A549 (cell line): Measurements from ENCODE around the gene CLTCL1. TPM values are rescaled to one million over a fixed set of nuclear protein-coding genes. Genes with fewer than 3 reads are reported as not detected.
"Not testable (repeated sequence)": the region's sequence is repeated elsewhere in the genome, so short reads cannot be mapped to it uniquely, and the experiment has no call there.

Source experiments
- ATAC-seq, 2 experiments: fragments of 200-7000 bp in 1 of 2; fragments of >200 bp in 1 of 2; cut with Nextera tagmentation in 1 of 2; cut with Tn5 transposase in 1 of 2; 3 replicates each; pipeline versions ENCODE4 v1.8.0 to v1.9.1; 2018 to 2020; ENCODE audit warnings: mild to moderate bottlenecking in 1 of 2, moderate library complexity in 1 of 2
- CTCF ChIA-PET: fragments of 300-600 bp; sonication (Branson Sonifier 250); formaldehyde crosslinking; extraction: SDS; loops from one replicate; lab custom pipeline; 2021; ENCODE audit warnings: antibody characterized with exemption, inconsistent platforms; lab: Yijun Ruan, JAX
- POLR2A ChIA-PET: fragments of 350-600 bp; formaldehyde crosslinking; extraction: SDS; loops from one replicate; lab custom pipeline; 2021; ENCODE audit warnings: antibody characterized with exemption, inconsistent platforms; lab: Yijun Ruan, JAX
- DNase-seq, 2 experiments: peaks; one replicate each; pipeline versions ENCODE4 v3.0.0 to v3.0.0-alpha.2; 2011 to 2016; ENCODE audit warnings: low read depth in 1 of 2, low spot score in 1 of 2
- FAIRE-seq: peaks from 2 replicates; lab custom pipeline; 2011; peaks lifted over from hg19 to GRCh38; lab: Jason Lieb, UNC
- H3K27ac ChIP-seq, 2 experiments: fragments of >200 bp; sonication (Bioruptor Twin); formaldehyde crosslinking; 3 replicates each; pipeline ENCODE4 v1.5.1; 2016 to 2017
- H3K4me1 ChIP-seq: fragments of >200 bp; sonication (Bioruptor Twin); formaldehyde crosslinking; 3 replicates; pipeline ENCODE4 v1.6.1; 2016
- H3K4me2 ChIP-seq: fragments of >200 bp; sonication (Bioruptor Twin); formaldehyde crosslinking; 3 replicates; pipeline ENCODE4 v1.6.1; 2016
- H3K4me3 ChIP-seq: fragments of >200 bp; sonication (Bioruptor Twin); formaldehyde crosslinking; 3 replicates; pipeline ENCODE4 v1.5.1; 2016
- H3K9me3 ChIP-seq: fragments of >200 bp; sonication (Bioruptor Twin); formaldehyde crosslinking; 3 replicates; pipeline ENCODE4 v1.6.1; 2016
- CBX2 ChIP-seq: fragments of 200-600 bp; sonication (generic); IDR thresholded peaks from 2 replicates; pipeline ENCODE4 v1.6.1; 2016; ENCODE audit warnings: low read depth, mild to moderate bottlenecking, borderline replicate concordance
- CBX8 ChIP-seq: fragments of 200-600 bp; sonication (generic); IDR thresholded peaks from 2 replicates; pipeline ENCODE4 v1.6.1; 2016
- CHD2 ChIP-seq: fragments of 150-350 bp; IDR thresholded peaks from 2 replicates; pipeline ENCODE4 v1.6.1; 2014; ENCODE audit warnings: low read length; ENCODE audit not compliant: partially characterized antibody
- CHD4 ChIP-seq: fragments of 200-600 bp; sonication (generic); IDR thresholded peaks from 2 replicates; pipeline ENCODE4 v1.6.1; 2016; ENCODE audit warnings: antibody characterized with exemption, mild to moderate bottlenecking, borderline replicate concordance
- E2F6 ChIP-seq: IDR thresholded peaks from 2 replicates; pipeline ENCODE4 v1.6.1; 2012; ENCODE audit warnings: low read depth, borderline replicate concordance
- EHMT2 ChIP-seq: fragments of 200-600 bp; sonication (generic); IDR thresholded peaks from 2 replicates; pipeline ENCODE4 v1.6.1; 2016; ENCODE audit warnings: antibody characterized with exemption, low read depth, mild to moderate bottlenecking, moderate library complexity
- FOXS1 ChIP-seq: fragments of 250-450 bp; sonication (Bioruptor Pico); IDR thresholded peaks from 2 replicates; pipeline ENCODE4 v1.5.0; 2020; ENCODE audit warnings: mild to moderate bottlenecking, moderate library complexity
- HDAC2 ChIP-seq: fragments of 200-600 bp; sonication (generic); IDR thresholded peaks from 2 replicates; pipeline ENCODE4 v1.6.1; 2016
- HMGXB4 ChIP-seq: fragments of 250-450 bp; sonication (Bioruptor Pico); IDR thresholded peaks from 2 replicates; pipeline ENCODE4 v1.5.0; 2021; ENCODE audit warnings: mild to moderate bottlenecking, moderate library complexity, borderline replicate concordance
- HOXA7 ChIP-seq: fragments of 250-450 bp; sonication (Bioruptor Pico); IDR thresholded peaks from 2 replicates; pipeline ENCODE4 v1.5.0; 2020; ENCODE audit warnings: mild to moderate bottlenecking, moderate library complexity
- HOXB13 ChIP-seq: fragments of 250-450 bp; sonication (Bioruptor Pico); IDR thresholded peaks from 2 replicates; pipeline ENCODE4 v1.5.0; 2020; ENCODE audit warnings: low read depth, mild to moderate bottlenecking, moderate library complexity
- JUN ChIP-seq, 2 experiments: fragments of >200 bp; sonication (Bioruptor Twin); formaldehyde crosslinking; IDR thresholded peaks; 2 replicates in 1 of 2; 3 replicates in 1 of 2; pipeline ENCODE4 v1.6.1; 2016 to 2017
- JUNB ChIP-seq: fragments of >200 bp; sonication (Bioruptor Twin); formaldehyde crosslinking; IDR thresholded peaks from 2 replicates; pipeline ENCODE4 v1.6.1; 2016
- KDM1A ChIP-seq: fragments of 200-600 bp; sonication (generic); IDR thresholded peaks from 2 replicates; pipeline ENCODE4 v1.6.1; 2016; ENCODE audit warnings: low read depth, mild to moderate bottlenecking
- KDM5A ChIP-seq: fragments of 200-600 bp; sonication (generic); IDR thresholded peaks from 2 replicates; pipeline ENCODE4 v1.6.1; 2016; ENCODE audit warnings: antibody characterized with exemption, mild to moderate bottlenecking
- MAFK ChIP-seq: fragments of 450-650 bp; IDR thresholded peaks from 2 replicates; pipeline ENCODE4 v1.6.1; 2014; ENCODE audit not compliant: partially characterized antibody
- MAZ ChIP-seq: fragments of 150-350 bp; IDR thresholded peaks from 2 replicates; pipeline ENCODE4 v1.6.1; 2014; ENCODE audit warnings: antibody characterized with exemption, low read depth, low read length, borderline replicate concordance
- MYC ChIP-seq: IDR thresholded peaks from 2 replicates; pipeline ENCODE4 v1.6.1; 2012; ENCODE audit warnings: mild to moderate bottlenecking, inconsistent platforms, low read length, improper control_type of control experiment, borderline replicate concordance
- NFE2L2 ChIP-seq: fragments of 150-350 bp; conservative IDR thresholded peaks from 2 replicates; pipeline ENCODE4 v1.6.1; 2014; ENCODE audit warnings: low read length
- PBX3 ChIP-seq: IDR thresholded peaks from 2 replicates; pipeline ENCODE4 v1.6.1; 2012
- POLR2A ChIP-seq: IDR thresholded peaks from 2 replicates; pipeline ENCODE4 v1.6.1; 2012; ENCODE audit warnings: mild to moderate bottlenecking, low read length
- POLR2AphosphoS2 ChIP-seq: conservative IDR thresholded peaks from 2 replicates; pipeline ENCODE4 v1.6.1; 2012; ENCODE audit warnings: low read length, improper control_type of control experiment, inconsistent platforms
- RARB ChIP-seq: fragments of 250-450 bp; sonication (Bioruptor Pico); IDR thresholded peaks from 2 replicates; pipeline ENCODE4 v1.8.0; 2021; ENCODE audit warnings: mild to moderate bottlenecking, moderate library complexity
- RNF2 ChIP-seq: fragments of 200-600 bp; sonication (generic); IDR thresholded peaks from 2 replicates; pipeline ENCODE4 v1.6.1; 2016; ENCODE audit warnings: low read depth, mild to moderate bottlenecking, antibody characterized with exemption, moderate library complexity, borderline replicate concordance
- SMC3 ChIP-seq: fragments of >200 bp; sonication (Bioruptor Twin); formaldehyde crosslinking; IDR thresholded peaks from 3 replicates; pipeline ENCODE4 v1.6.1; 2018; ENCODE audit warnings: inconsistent platforms
- TFCP2L1 ChIP-seq: fragments of 250-450 bp; sonication (Bioruptor Pico); IDR thresholded peaks from 2 replicates; pipeline ENCODE4 v1.5.0; 2021; ENCODE audit warnings: mild to moderate bottlenecking
- TP53 ChIP-seq: fragments of 250-450 bp; sonication (Bioruptor Pico); IDR thresholded peaks from 2 replicates; pipeline ENCODE4 v1.5.0; 2021; ENCODE audit warnings: mild to moderate bottlenecking, moderate library complexity
- ZNF302 ChIP-seq: fragments of 250-450 bp; sonication (Bioruptor Pico); IDR thresholded peaks from 2 replicates; pipeline ENCODE4 v1.9.0; 2021; ENCODE audit warnings: inconsistent platforms, mild to moderate bottlenecking, moderate library complexity
- ZSCAN20 ChIP-seq: fragments of 250-450 bp; sonication (Bioruptor Pico); IDR thresholded peaks from 2 replicates; pipeline ENCODE4 v1.8.0; 2022; ENCODE audit warnings: mild to moderate bottlenecking, moderate library complexity
- WGBS: methylation state at CpG from one replicate; pipeline ENCODE4 v1.1.6; 2017; ENCODE audit errors: missing lambda C conversion rate; 5-methylcytosine and 5-hydroxymethylcytosine counted together
- polyA plus RNA-seq, 4 experiments: library from polyadenylated mRNA; depleted of rRNA in 3 of 4; stranded (reverse); fragments of >200 nt; fragmentation: RNase III in 1 of 4; extraction: RNeasy Plus Mini Kit Qiagen cat#74134 plus additional on column Dnase treatment in 1 of 4; gene quantifications; 2 replicates in 3 of 4; 3 replicates in 1 of 4; pipeline ENCODE4 v1.2.3, GENCODE V29; 2011 to 2017

Gene CLTCL1
- polyA plus RNA-seq, 2 of the 4 experiments (the other 2 are of a cell fraction): 8.6 to 10.6 TPM

- TF ChIP-seq POLR2AphosphoS2 (no peak), MAZ (no peak), JUN (IDR thresholded peaks at IDR 0.05) (no peak), CBX2 (no peak)
These were observed 25.7 kb downstream of the CLTCL1 start (continued) for GRCh38 chr22:19265779-19266178.

- ChIA-PET CTCF (interaction anchor here (0.6 to 0.7 kb wide), 2 partner anchors 10 to 58 kb away, joined by 3 read pairs; no protein-coding TSS in a partner anchor), POLR2A (no interaction called here)
- Histone ChIP-seq H3K4me2 (no peak overlapping the region), H3K4me1 (no peaks in the 10 kb centered on the region), H3K9me3 (peaks cover 3% of the 10 kb centered on the region; the same call in 2 of the 3 replicates), H3K27ac (no peak overlapping the region), H3K4me3 (no peak overlapping the region)
- DNase-seq (no peak), FAIRE-seq (no peak), ATAC-seq (no peak)
- no peak for TF ChIP-seq MAFK
- no peak for TF ChIP-seq TFCP2L1
- TF ChIP-seq EHMT2: no peak
- no peak for TF ChIP-seq KDM5A
- TF ChIP-seq POLR2A: no peak
- no peak for TF ChIP-seq TP53 (CRISPR knock-in tag)
- no peak for TF ChIP-seq NFE2L2
- TF ChIP-seq CHD4: no peak
- TF ChIP-seq KDM1A: no peak
- whole genome bisulfite sequencing: 81% methylated on average over 6 of the region's 6 CpGs
These were observed 30.7 kb downstream of the CLTCL1 start for GRCh38 chr22:19260804-19261203.

GRCh38 chr22:19260194-19260593 lies 31.3 kb downstream of the CLTCL1 start:
- DNase-seq (no peak), ATAC-seq (no peak), FAIRE-seq (no peak)
- Histone ChIP-seq H3K4me2 (no peak overlapping the region), H3K4me3 (no peak overlapping the region), H3K4me1 (no peaks in the 10 kb centered on the region), H3K27ac (no peak overlapping the region), H3K9me3 (no peaks in the 10 kb centered on the region)
- ChIA-PET CTCF (interaction anchor here (0.6 to 0.7 kb wide), 2 partner anchors 9 to 57 kb away, joined by 3 read pairs; no protein-coding TSS in a partner anchor), POLR2A (no interaction called here)
- TF ChIP-seq PBX3: no peak
- TF ChIP-seq ZNF302 (CRISPR knock-in tag): no peak
- no peak for TF ChIP-seq RARB (CRISPR knock-in tag)
- TF ChIP-seq JUNB: no peak
- TF ChIP-seq MYC: no peak
- TF ChIP-seq HMGXB4 (CRISPR knock-in tag): no peak
- no peak for TF ChIP-seq RNF2
- no peak for TF ChIP-seq CHD2
- no peak for TF ChIP-seq HOXA7 (CRISPR knock-in tag)
- no peak for TF ChIP-seq CBX2
- TF ChIP-seq HDAC2: no peak
- no peak for TF ChIP-seq ZSCAN20 (CRISPR knock-in tag)
- TF ChIP-seq CBX8: no peak
- TF ChIP-seq FOXS1: no peak
- no peak for TF ChIP-seq HOXB13 (CRISPR knock-in tag)
- no peak for TF ChIP-seq NFE2L2
- TF ChIP-seq KDM1A: no peak
- TF ChIP-seq SMC3: no peak
- TF ChIP-seq E2F6: no peak
- 94% methylated on average over 6 of the region's 6 CpGs for WGBS

GRCh38 chr22:19258968-19259288 lies 32.6 kb downstream of the CLTCL1 start:
- ATAC-seq, H3K9me3 ChIP-seq, H3K4me2 ChIP-seq, H3K4me1 ChIP-seq, POLR2A ChIA-PET, DNase-seq, CTCF ChIA-PET, H3K4me3 ChIP-seq, FAIRE-seq, H3K27ac ChIP-seq: not testable (repeated sequence)
- 89% methylated on average over 4 of the region's 4 CpGs for WGBS
